Peyer's patch (tissue), 4 donors: ENCODE measurements around the gene MAN1C1.

Experiments
- CTCF ChIP-seq, 6 experiments: fragments of 450-650 bp in 4 of 6; fragments of 200-600 bp in 2 of 6; sonication (generic) in 1 of 6; IDR thresholded peaks; one replicate each; pipeline ENCODE4 v1.5.1; 2017 to 2019; ENCODE audit warnings: antibody characterized with exemption in 6 of 6, mild to moderate bottlenecking in 3 of 6, moderate library complexity in 1 of 6
- POLR2A ChIP-seq, 2 donors: fragments of 450-650 bp; IDR thresholded peaks; one replicate each; pipeline ENCODE4 v1.5.1; 2017; ENCODE audit warnings: antibody characterized with exemption in 2 of 2, mild to moderate bottlenecking in 2 of 2, moderate library complexity in 2 of 2

DNA sequence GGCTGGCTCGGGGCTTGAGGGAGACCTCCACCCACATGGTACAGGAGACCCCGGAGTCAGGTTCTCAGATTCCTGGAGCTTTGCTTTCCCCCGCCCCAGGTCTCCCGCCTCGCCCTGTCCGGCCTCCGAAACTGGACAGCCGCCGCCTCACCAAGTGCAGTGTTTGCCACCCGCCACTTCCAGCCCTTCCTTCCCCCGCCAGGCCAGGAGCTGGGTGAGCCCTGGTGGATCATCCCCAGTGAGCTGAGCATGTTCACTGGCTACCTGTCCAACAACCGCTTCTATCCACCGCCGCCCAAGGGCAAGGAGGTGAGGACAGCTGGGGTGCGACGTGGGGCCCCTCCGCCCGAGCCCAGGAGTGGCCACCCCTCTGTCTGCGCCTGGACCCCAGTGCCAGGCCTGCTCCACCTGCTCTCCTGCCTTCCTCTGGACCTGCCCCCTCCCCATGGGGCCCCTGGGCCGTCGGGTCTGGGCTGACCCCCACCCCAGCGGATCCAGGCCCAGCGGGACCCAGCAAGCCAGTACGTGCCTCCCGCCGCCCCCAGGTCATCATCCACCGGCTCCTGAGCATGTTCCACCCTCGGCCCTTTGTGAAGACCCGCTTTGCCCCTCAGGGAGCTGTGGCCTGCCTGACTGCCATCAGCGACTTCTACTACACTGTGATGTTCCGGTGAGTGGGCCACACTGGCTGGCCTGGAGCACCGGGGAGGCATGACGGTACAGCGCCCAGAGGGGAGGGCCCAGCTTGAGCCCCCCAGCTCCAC, 192.1 kb downstream of the MAN1C1 start:
- TF ChIP-seq CTCF (IDR thresholded peaks at IDR 0.05), result no peak
- no peak for TF ChIP-seq POLR2A (IDR thresholded peaks at IDR 0.05)
